Fibroblast of skin of left biceps (primary cell): Measurements from ENCODE around the gene ITPR2.
"Not testable (repeated sequence)": the region's sequence is repeated elsewhere in the genome, so short reads cannot be mapped to it uniquely, and the experiment has no call there.

Experiments used
- DNase-seq, 2 experiments: peaks; one replicate each; pipeline ENCODE4 v3.0.0-alpha.2; 2013; ENCODE audit warnings: low read depth in 2 of 2

Gene ITPR2

GRCh38 chr12:26455936-26456574 is 376.9 kb downstream of the ITPR2 start:
- no peak for DNase-seq

GRCh38 chr12:26453246-26453645 is 379.7 kb downstream of the ITPR2 start:
- no peak for DNase-seq

GRCh38 chr12:26452511-26452910 is 380.5 kb downstream of the ITPR2 start:
- no peak for DNase-seq

- DNase-seq: no peak
Measured at GRCh38 chr12:26451763-26452162, 381.2 kb downstream of the ITPR2 start.

- no peak for DNase-seq
Measured at GRCh38 chr12:26445909-26446308, 387.1 kb downstream of the ITPR2 start.

- no peak for DNase-seq
Measured at GRCh38 chr12:26443309-26443708, 389.7 kb downstream of the ITPR2 start.

GRCh38 chr12:26441434-26441833 is 391.6 kb downstream of the ITPR2 start:
- DNase-seq: no peak

GRCh38 chr12:26435069-26435404 is 398.0 kb downstream of the ITPR2 start:
- DNase-seq: no peak

GRCh38 chr12:26434299-26435068 is 398.5 kb downstream of the ITPR2 start:
- peak; percentile 16 to 25 for DNase-seq

- not testable (repeated sequence) for DNase-seq
Measured at GRCh38 chr12:26433701-26434100, 399.3 kb downstream of the ITPR2 start.

GRCh38 chr12:26431211-26431610 is 401.8 kb downstream of the ITPR2 start:
- no peak for DNase-seq

- DNase-seq: not testable (repeated sequence)
Measured at GRCh38 chr12:26430596-26430995, 402.4 kb downstream of the ITPR2 start.

- no peak for DNase-seq
Measured at GRCh38 chr12:26429070-26429691, 403.8 kb downstream of the ITPR2 start.

- DNase-seq: no peak
Measured at GRCh38 chr12:26428420-26428819, 404.6 kb downstream of the ITPR2 start.

- no peak for DNase-seq
Measured at GRCh38 chr12:26426652-26427051, 406.3 kb downstream of the ITPR2 start.

GRCh38 chr12:26425587-26426260 is 407.3 kb downstream of the ITPR2 start:
- DNase-seq: no peak

- DNase-seq: no peak
Measured at GRCh38 chr12:26422839-26423398, 410.1 kb downstream of the ITPR2 start.

- DNase-seq: no peak
Measured at GRCh38 chr12:26416550-26416949, 416.4 kb downstream of the ITPR2 start.

GRCh38 chr12:26410689-26411088 is 422.3 kb downstream of the ITPR2 start:
- DNase-seq: no peak

- DNase-seq: no peak
Measured at GRCh38 chr12:26406813-26407212, 426.2 kb downstream of the ITPR2 start.

- no peak for DNase-seq
Measured at GRCh38 chr12:26406391-26406790, 426.6 kb downstream of the ITPR2 start.

- DNase-seq: no peak
Measured at GRCh38 chr12:26403601-26404000, 429.4 kb downstream of the ITPR2 start.
